HG02973 (cell line): ENCODE results near the gene NID1.
"Not testable (repeated sequence)": the region's sequence is repeated elsewhere in the genome, so short reads cannot be mapped to it uniquely, and the experiment has no call there.

Source experiments
- ATAC-seq: cut with Tn5 transposase; IDR thresholded peaks from one replicate; pipeline ENCODE4 v1.9.1; 2021; ENCODE audit warnings: moderate library complexity; ENCODE audit not compliant: unreplicated experiment

The NID1 gene

DNA sequence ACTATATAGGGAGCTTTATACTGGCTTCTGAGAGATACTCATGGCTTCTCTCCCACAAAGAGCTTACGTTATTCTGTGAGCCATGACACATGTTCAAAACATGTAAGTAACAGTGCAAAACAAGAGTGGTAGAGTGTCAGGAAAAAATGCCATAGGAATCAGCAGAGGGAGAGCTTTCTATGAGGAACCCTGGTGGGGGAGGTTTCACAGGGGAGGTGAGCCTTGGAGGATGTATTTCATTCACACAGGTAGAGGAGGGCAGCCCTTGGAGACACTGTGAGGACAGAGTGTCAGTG is 125.5 kb downstream of the NID1 start:
- ATAC-seq, result no peak

DNA sequence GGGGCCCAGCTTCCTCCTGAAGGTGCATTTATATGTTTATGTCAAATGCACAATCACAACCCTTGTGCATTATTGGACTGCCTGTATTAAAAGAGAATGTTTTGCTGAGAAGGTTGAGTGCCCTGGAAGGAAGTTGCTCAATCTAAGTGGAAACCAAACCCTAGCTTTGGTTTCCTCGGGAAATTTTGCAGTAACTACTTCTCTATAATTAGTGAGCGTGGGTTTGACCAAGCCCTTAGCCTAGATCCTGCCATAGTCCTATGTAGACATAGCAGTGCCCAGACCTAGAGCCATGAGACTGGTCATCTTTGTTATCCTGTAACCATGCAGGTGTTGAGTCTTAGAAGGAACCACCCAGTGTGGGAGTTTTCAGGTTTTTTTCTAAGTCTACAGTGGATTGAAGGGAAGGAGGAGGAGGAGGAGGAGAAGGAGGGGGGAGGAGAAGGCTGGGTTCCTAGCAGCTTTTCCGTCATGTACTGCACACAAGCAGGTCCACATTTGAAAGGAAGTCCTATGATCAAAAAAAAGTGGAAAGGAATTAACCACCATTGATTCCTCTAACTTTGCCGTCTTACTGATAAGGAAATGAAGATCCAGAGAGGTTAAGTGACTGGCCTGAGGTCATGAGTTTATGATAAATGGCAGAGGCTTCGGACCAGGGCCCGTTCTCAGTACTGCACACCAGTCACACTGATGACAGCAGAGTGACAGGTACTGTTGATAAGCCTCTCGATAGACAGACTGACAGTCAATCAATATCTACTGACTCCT is 126.0 kb downstream of the NID1 start:
- peak; percentile 43 for ATAC-seq

DNA sequence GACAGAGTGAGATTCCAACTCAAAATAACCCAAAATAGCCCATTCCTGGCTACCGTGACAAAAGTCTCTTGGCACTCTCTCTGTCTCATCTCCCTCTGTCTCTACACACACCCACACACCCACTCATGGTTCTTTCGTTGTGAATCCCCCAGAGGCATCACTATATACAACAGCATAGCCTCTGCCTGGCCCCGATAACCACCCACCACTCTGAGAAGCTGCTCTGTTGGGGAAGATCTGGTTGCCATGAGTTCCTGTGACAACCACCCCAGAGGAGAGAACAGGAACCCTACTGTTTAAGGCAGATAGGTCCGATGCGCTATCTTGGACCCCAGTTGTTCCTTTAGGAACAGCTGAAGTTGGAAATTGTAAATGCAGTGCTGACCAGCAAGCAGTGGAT is 127.8 kb downstream of the NID1 start:
- ATAC-seq, result peak; percentile 32

DNA sequence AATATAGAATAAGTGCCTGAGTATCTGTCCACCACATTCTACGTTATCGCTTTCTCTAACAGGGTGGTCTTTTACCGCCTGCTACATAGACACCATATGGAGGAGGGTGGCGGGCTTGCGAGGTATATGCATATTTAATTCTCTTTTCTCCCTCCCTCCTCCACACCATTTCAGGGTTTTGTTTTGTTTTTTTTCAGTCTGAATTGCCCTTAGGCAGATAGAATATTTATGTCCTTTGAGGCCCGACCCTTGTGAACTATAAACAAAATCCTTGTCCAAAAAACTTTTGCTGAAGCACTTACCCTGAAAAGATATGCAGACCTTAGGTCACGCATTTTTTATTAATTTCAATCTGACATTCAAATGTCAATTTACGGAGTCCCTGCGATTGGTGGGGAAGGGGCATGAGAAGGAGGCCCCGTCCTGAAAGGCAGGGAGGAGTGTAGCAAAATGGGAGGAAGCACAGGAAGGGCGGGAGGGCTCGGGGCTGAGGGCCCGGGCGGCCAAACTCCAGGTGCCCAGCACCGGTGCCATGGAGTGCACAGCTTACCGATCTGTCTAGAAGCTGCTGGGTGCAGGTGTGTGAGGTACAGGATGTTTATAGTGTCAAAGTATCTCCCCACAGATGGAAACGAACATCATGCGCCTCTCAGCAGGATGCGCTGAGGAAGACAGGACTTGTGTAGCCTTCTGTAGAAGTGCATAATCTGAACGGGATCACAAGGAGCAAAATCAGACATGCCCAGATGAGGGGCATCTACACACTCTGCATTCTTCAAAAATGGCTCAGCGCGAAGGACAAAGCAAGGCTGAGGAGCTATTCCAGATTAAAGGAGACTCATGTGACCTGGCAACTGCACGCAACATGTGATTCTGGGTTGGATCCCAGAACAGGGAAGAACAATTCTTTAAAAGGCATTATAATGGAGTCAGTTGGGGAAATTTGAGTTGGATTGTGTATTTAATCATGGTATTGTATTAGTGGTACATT is 129.4 kb downstream of the NID1 start:
- ATAC-seq, result no peak

DNA sequence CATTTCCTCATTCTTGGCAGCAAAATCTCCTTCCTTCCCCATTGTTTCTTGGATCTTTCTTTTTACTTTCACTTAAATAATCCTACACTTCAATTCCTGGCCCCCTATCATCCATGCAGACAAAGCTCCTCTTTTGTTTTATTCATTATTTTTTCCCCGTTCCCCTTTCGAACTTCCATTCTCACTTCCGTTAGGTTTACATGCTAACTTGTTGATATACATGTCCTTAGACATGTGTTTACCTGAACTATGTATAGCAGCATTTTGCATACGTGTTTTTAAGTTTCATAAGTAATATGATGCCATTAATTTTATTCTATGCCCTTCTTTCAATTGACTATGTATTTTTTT is 131.1 kb downstream of the NID1 start:
- ATAC-seq, result no peak

DNA sequence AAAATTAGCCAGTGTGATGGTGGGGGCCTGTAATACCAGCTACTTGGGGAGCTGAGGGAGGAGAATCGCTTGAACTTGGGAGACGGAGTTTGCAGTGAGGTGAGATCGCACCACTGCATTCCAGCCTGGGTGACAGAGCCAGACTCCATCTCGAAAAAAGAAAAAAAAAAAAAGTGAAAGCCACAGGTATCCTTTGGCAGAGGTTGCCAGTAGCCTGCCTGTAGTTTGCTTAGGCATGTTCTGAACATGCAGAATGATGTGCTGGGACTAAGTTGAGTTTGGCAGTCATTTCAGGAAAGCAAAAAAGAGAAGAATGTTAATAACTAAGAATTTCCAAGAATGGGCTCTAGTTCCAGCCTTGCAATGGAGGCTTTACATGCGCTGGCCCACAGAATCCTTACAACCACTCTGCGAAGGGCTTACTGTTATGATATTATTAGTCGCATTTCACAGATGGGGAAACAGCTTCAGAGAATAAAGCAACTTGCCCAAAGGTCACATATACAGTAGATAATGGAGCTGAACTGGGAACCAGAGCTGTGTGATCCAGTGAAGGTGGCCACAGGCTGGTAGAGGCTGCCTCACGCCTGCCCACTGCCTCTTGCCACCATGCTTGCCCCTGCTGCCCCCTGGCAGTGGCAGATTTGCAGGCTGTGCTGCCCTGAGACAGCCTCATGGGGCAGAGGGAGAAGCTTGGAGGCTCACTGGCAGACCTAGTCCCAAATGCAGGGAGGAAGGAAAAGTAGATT is 131.7 kb downstream of the NID1 start:
- ATAC-seq, result no peak

DNA sequence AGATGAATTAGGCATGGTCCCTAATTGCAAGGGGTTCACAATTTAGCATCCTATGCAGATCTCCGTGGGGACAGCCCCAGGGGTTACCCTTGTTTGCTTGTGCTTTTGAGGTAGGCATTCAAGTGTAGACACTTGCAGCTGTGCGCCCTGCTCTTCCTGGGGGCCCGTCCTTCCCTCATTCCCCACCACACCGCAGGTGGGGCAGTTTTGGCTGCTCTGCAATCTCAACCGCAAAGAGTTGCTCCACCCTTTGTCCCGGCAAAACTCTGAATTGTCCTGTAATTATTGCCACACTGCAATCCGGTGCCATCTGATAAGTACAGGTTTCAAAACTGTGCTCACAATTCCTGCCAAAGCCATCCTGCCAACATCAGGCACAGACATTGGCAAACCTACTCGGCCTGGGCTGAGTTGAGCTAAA is 132.8 kb downstream of the NID1 start:
- no peak for ATAC-seq

DNA sequence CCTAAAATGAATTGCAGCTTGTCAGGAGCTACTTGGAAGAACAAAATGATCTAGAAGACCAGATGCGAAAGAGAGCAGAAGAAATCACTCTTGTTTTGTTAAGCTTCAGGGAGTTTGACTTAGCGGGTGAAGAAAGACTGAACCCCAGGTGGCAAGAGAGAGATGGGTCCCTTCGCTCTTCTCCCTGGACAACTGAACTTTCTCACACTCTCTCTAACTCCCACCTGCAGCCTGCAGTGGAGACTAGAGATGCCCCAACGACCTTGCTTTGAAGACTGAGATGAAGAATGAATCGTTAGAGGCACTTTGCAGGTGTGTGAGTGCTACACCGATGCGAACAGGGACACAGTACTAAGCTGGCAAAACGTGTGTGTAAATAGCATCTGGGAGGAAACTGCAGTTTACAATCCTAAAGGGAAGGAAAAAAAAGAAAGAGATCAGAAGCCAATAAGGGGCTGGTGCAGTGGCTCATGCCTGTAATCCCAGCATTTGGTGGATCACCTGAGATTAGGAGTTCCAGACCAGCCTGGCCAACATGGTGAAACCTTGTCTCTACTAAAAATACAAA is 133.6 kb downstream of the NID1 start:
- no peak for ATAC-seq

DNA sequence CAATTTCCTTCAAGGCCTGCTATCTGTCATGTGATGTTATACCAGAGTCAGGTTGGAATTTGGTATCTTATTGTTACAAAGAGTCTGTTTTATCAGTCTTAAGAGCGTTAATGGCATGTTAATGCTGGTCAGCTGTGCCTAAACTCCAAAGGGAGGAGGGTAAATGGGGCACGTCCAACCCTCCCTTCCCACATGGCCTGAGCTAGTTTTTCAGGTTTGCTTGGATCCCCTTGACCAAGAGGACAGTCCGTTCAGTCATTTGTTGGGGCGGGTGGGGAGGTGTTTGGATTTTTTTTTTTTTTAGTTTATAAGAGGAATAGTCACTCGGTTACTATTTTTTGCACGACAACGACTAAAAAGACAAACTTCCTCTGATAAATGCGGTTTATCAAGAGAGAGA is 134.3 kb downstream of the NID1 start:
- ATAC-seq, result no peak

DNA sequence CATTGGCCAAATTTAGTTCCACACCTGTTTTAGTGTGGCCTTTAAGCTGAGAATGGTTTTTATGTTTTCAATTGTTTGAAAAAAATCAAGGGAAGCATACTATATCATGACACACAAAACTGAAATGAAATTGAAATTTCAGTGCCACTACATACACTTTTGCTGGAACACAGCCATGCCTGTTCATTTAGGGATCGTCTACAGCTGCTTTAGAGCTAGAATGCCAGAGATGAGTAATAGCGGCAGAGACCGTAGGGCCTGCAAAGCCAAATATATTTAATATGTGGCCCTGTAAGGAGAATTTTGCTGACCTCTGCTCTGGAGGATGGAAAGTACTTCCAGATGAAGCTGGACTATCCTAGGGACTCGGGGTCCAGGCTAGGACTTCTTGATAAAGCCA is 135.7 kb downstream of the NID1 start:
- ATAC-seq, result no peak

DNA sequence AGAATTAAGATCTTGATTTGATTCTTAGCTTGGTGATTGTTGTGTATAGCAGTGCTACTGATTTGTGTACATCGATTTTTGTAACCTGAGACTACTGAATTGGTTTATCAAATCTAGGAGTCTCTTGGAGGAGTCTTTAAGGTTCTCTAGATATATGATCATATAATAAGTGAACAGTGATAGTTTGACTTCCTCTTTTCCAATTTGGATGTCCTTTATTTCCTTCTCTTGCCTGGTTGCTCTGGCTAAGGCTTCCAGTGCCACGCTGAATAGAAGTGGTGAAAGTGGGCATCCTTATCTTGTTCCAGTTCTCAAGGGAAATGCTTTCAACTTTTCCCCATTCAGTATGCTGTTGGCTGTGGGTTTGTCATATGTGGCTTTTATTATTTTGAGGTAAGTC is 136.7 kb downstream of the NID1 start:
- no peak for ATAC-seq

DNA sequence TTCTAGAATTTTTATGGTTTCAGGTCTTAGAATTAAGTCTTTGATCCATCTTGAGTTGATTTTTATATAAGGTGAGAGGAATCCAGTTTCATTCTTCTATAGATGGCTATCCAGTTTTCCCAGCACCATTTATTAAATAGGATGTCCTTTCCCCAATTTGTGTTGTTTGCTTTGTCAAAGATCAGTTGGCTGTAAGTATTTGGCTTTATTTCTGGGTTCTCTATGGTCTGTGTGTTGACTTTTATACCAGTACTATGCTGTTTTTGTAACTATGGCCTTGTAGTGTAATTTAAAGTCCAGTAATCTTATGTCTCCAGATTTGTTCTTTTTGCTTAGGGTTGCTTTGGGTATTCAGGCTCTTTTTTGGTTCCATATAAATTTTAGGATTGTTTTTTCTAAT is 137.3 kb downstream of the NID1 start:
- ATAC-seq, result not testable (repeated sequence)
